Neural progenitor cell (in vitro differentiated cells): ENCODE results near the gene GRIK2.

Experiments used
- CTCF ChIP-seq: fragments of 200-600 bp; sonication (generic); IDR thresholded peaks from 2 replicates; pipeline ENCODE4 v1.5.1; 2017; ENCODE audit warnings: antibody characterized with exemption, mild to moderate bottlenecking
- EZH2 ChIP-seq: fragments of 200-600 bp; sonication (generic); IDR thresholded peaks from 2 replicates; pipeline ENCODE4 v1.6.1; 2017; ENCODE audit warnings: antibody characterized with exemption, mild to moderate bottlenecking, moderate library complexity
- EZH2phosphoT487 ChIP-seq: fragments of 200-600 bp; sonication (generic); IDR thresholded peaks from 2 replicates; pipeline ENCODE4 v1.6.1; 2017; ENCODE audit warnings: antibody characterized with exemption

GRCh38 chr6:101682937-101683336 is 289.4 kb downstream of the GRIK2 start:
- TF ChIP-seq CTCF (no peak), EZH2 (no peak), EZH2phosphoT487 (no peak)
